Measurements from ENCODE around the gene KLHL21.

The KLHL21 gene

GRCh38 chr1:6602669-6603237 is at the start of gene KLHL21:
Gene KLHL21 (minus strand): TSS chr1:6602869. CDS start chr1:6602817, 52 bp downstream.
- H3K9me3 ChIP-seq (ENCODE audit: low read length), result no peaks in the 10 kb centered on the region
- H2AFZ ChIP-seq (ENCODE audit: low read length), result peak within 1 kb of the TSS; percentile 25; the same call in 1 of the 2 replicates
- H3K4me2 ChIP-seq (ENCODE audit: low read length), result peak within 1 kb of the TSS; percentile 99
- no peaks in the 10 kb centered on the region for H4K20me1 ChIP-seq (ENCODE audit: insufficient read depth, low read length)
- H3K79me2 ChIP-seq (ENCODE audit: insufficient read depth, low read length), result peaks cover 27% of the 10 kb centered on the region
- peaks cover 26% of the 10 kb centered on the region for H3K36me3 ChIP-seq (ENCODE audit: insufficient read depth, low read length)
- H3K9ac ChIP-seq (ENCODE audit: low read length), result peak within 1 kb of the TSS; percentile 95
- no peaks in the 10 kb centered on the region for H3F3A ChIP-seq (ENCODE audit: insufficient read depth, low read length)
- no peaks in the 10 kb centered on the region for H3K27me3 ChIP-seq (ENCODE audit: insufficient read depth, low read length)
- H3K4me1 ChIP-seq (ENCODE audit: insufficient read depth, low read length, severe bottlenecking), result peaks cover 44% of the 10 kb centered on the region
- peak within 1 kb of the TSS; percentile 78 for H3K4me3 ChIP-seq (ENCODE audit: low read depth, low read length, poor library complexity, severe bottlenecking)
- H3K9me2 ChIP-seq (ENCODE audit: low read depth, low read length), result no peaks in the 10 kb centered on the region
- peak within 1 kb of the TSS; percentile 90 for H3K27ac ChIP-seq (ENCODE audit: low read depth, low read length, poor library complexity, severe bottlenecking)
- TF ChIP-seq EZH2 (IDR thresholded peaks at IDR 0.05; ENCODE audit: borderline replicate concordance, low read length), result no peak
- TF ChIP-seq CTCF (IDR thresholded peaks at IDR 0.05; ENCODE audit: low read length), result no peak

GRCh38 chr1:6651909-6652308 is 49.2 kb upstream of the KLHL21 start:
- no peak for TF ChIP-seq EZH2 (IDR thresholded peaks at IDR 0.05; ENCODE audit: borderline replicate concordance, low read length)
- no peak for TF ChIP-seq CTCF (IDR thresholded peaks at IDR 0.05; ENCODE audit: low read length)
- no peaks in the 10 kb centered on the region for H3K27me3 ChIP-seq (ENCODE audit: insufficient read depth, low read length)
- H3K27ac ChIP-seq (ENCODE audit: low read depth, low read length, poor library complexity, severe bottlenecking), result no peak overlapping the region
- no peaks in the 10 kb centered on the region for H4K20me1 ChIP-seq (ENCODE audit: insufficient read depth, low read length)
- H3K9me3 ChIP-seq (ENCODE audit: low read length), result no peaks in the 10 kb centered on the region
- no peak overlapping the region for H3K4me2 ChIP-seq (ENCODE audit: low read length)
- no peaks in the 10 kb centered on the region for H3K9me2 ChIP-seq (ENCODE audit: low read depth, low read length)
- no peaks in the 10 kb centered on the region for H3F3A ChIP-seq (ENCODE audit: insufficient read depth, low read length)
- peaks cover 44% of the 10 kb centered on the region for H3K36me3 ChIP-seq (ENCODE audit: insufficient read depth, low read length)
- no peak overlapping the region for H2AFZ ChIP-seq (ENCODE audit: low read length)
- no peak overlapping the region for H3K4me3 ChIP-seq (ENCODE audit: low read depth, low read length, poor library complexity, severe bottlenecking)
- H3K4me1 ChIP-seq (ENCODE audit: insufficient read depth, low read length, severe bottlenecking), result no peaks in the 10 kb centered on the region
- no peaks in the 10 kb centered on the region for H3K79me2 ChIP-seq (ENCODE audit: insufficient read depth, low read length)
- no peak overlapping the region for H3K9ac ChIP-seq (ENCODE audit: low read length)

GRCh38 chr1:6648556-6648955 is 45.9 kb upstream of the KLHL21 start:
- Histone ChIP-seq H3F3A (ENCODE audit: insufficient read depth, low read length) (no peaks in the 10 kb centered on the region), H3K4me1 (ENCODE audit: insufficient read depth, low read length, severe bottlenecking) (no peaks in the 10 kb centered on the region), H2AFZ (ENCODE audit: low read length) (no peak overlapping the region), H3K4me2 (ENCODE audit: low read length) (no peak overlapping the region), H3K9me2 (ENCODE audit: low read depth, low read length) (no peaks in the 10 kb centered on the region), H3K27me3 (ENCODE audit: insufficient read depth, low read length) (no peaks in the 10 kb centered on the region), H3K27ac (ENCODE audit: low read depth, low read length, poor library complexity, severe bottlenecking) (no peak overlapping the region), H4K20me1 (ENCODE audit: insufficient read depth, low read length) (no peaks in the 10 kb centered on the region), H3K79me2 (ENCODE audit: insufficient read depth, low read length) (no peaks in the 10 kb centered on the region), H3K36me3 (ENCODE audit: insufficient read depth, low read length) (peaks cover 55% of the 10 kb centered on the region), H3K9me3 (ENCODE audit: low read length) (no peaks in the 10 kb centered on the region), H3K9ac (ENCODE audit: low read length) (no peak overlapping the region), H3K4me3 (ENCODE audit: low read depth, low read length, poor library complexity, severe bottlenecking) (no peak overlapping the region)
- TF ChIP-seq EZH2 (IDR thresholded peaks at IDR 0.05; ENCODE audit: borderline replicate concordance, low read length), result no peak
- TF ChIP-seq CTCF (IDR thresholded peaks at IDR 0.05; ENCODE audit: low read length), result no peak
